ENCODE measurements around the gene TFDP2.
"Not testable (repeated sequence)": the region's sequence is repeated elsewhere in the genome, so short reads cannot be mapped to it uniquely, and the experiment has no call there.

TFDP2 gene

DNA sequence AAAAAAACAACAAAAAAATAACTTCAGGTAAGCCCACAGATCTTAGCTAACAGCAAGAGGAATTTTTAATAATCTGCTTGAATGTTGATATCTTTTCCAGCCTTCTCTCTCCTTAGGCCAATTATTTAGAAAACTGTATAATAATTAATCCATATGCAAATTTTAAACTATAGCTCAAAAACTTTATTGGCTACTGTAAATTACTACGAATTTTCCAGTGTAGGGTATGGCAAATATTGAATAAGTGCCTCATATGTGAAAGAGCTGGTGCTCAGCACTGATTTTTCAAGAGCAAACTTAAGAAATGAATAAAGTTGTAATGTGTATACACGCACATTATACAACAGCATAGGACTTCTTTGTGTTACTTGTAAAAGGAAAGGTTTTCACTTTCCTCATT, 123.0 kb downstream of the TFDP2 start:
- Mint-ChIP-seq H3K4me3 (peak overlapping the region in 1 of 2 donors; percentile 14), H3K27ac (no peak overlapping the region), H3K9me3 (no peaks in the 10 kb centered on the region), H3K27me3 (no peaks in the 10 kb centered on the region), H3K4me1 (peaks cover 32% of the 10 kb centered on the region)
- DNase-seq: no peak
- ATAC-seq: no peak

DNA sequence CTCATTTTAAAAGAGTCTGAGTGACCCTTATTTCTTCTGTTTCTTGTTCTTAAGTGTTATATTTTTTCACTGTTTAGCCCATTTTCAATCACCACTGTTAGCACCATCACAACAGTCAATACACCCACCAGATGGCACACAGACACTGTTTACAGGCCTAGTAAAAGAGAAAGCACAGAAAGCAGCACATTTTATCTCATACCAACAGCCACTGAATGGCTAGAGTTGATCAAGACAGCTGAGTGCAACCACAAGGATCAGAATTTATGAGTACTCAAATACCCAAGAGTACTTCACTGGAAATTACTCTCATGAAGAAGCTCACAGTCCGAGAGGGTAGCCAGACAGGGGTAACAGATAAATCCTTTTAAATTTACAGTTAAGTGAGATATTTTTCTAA, 127.0 kb downstream of the TFDP2 start:
- Mint-ChIP-seq H3K9me3 (no peaks in the 10 kb centered on the region), H3K27ac (peak overlapping the region in 1 of 2 donors; percentile 17), H3K27me3 (no peaks in the 10 kb centered on the region), H3K4me1 (peaks cover 31% of the 10 kb centered on the region), H3K4me3 (no peak overlapping the region)
- DNase-seq (no peak), ATAC-seq (peak; percentile 71)

DNA sequence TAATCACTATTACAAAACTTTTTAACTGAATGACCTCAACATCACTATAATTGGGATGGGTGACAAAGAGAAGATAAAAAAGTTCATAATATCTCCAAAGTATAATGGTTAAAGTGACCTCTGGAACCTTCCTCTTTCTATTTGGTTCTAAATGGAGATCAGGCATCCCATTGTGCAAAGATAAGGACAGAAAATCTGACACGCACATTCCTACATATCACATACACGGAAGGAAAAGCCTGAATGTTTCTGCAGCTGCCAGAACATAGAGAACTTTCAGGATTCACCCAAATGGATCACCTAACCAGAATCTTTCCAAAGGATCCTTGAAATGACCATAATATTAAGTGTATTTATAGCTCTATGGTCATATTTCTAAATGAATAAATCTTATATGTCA, 128.2 kb downstream of the TFDP2 start:
- Mint-ChIP-seq H3K4me3 (no peak overlapping the region), H3K27me3 (no peaks in the 10 kb centered on the region), H3K27ac (no peak overlapping the region)

DNA sequence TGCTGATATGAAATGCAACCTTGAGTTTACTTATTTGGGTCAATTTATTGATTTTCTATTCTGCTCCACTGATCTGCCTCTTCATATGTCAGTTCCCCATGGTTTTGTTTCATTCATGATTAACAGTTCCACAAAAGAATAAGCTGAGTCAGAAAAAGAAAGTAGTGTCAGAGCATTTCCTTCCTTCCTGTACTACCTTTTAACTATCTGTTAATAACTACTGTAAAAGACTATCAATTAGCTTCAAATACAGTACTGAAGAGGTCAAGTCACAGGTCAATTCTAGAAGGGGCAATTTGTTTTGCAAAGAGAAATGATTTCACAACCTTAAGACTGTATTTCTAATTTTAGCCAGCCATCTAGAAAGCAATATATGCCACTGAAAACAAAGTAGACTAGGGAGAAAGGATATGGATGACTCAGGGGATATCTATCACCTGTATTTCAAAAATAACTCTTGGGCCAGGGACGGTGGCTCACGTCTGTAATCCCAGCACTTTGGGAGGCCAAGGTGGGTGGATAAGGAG, 129.5 kb downstream of the TFDP2 start:
- H3K27me3 Mint-ChIP-seq: no peaks in the 10 kb centered on the region
- H3K27ac Mint-ChIP-seq: peak overlapping the region in 1 of 2 donors; percentile 17
- peaks cover 24% of the 10 kb centered on the region for H3K4me1 Mint-ChIP-seq
- ATAC-seq: no peak
- no peak overlapping the region for H3K4me3 Mint-ChIP-seq
- H3K9me3 Mint-ChIP-seq: no peaks in the 10 kb centered on the region
- no peak for DNase-seq

More for the DNA sequence above, 128.2 kb downstream of the TFDP2 start:
- Mint-ChIP-seq H3K4me1 (peaks cover 24% of the 10 kb centered on the region), H3K9me3 (no peaks in the 10 kb centered on the region)
- ATAC-seq (no peak), DNase-seq (no peak)

DNA sequence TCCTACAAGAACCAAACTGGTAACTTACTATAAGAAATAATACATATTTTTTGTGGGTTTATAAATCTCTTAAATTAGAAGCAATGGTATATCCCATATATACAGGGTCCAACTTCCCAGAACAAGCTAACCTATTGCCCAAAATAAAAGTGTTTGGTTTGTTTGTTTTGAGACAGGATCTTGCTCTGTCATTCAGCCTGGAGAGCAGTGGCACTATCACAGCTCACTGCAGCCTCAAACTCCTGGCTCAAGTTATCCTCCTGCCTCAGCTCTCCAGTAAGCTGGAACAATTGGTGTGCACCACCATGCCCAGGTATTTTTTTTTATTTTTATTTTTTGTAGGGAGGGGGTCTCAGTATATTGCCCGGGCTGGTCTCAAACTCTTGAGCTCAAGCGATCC, 135.4 kb downstream of the TFDP2 start:
- no peaks in the 10 kb centered on the region for H3K4me1 Mint-ChIP-seq
- no peaks in the 10 kb centered on the region for H3K27me3 Mint-ChIP-seq
- H3K4me3 Mint-ChIP-seq: no peak overlapping the region
- DNase-seq (no peak), ATAC-seq (no peak)
- H3K9me3 Mint-ChIP-seq: no peaks in the 10 kb centered on the region
- H3K27ac Mint-ChIP-seq: no peak overlapping the region

- ATAC-seq (no peak), DNase-seq (no peak)
- Mint-ChIP-seq H3K4me3 (no peak overlapping the region), H3K4me1 (peaks cover under 1% of the 10 kb centered on the region), H3K27ac (no peak overlapping the region), H3K9me3 (no peaks in the 10 kb centered on the region), H3K27me3 (no peaks in the 10 kb centered on the region)
Observed at GRCh38 chr3:142013326-142013980, 135.9 kb downstream of the TFDP2 start.

GRCh38 chr3:142009029-142009428, 140.3 kb downstream of the TFDP2 start:
- ATAC-seq (no peak), DNase-seq (no peak)
- peaks cover 7% of the 10 kb centered on the region for H3K4me1 Mint-ChIP-seq
- no peaks in the 10 kb centered on the region for H3K27me3 Mint-ChIP-seq
- no peak overlapping the region for H3K27ac Mint-ChIP-seq
- H3K4me3 Mint-ChIP-seq: no peak overlapping the region
- H3K9me3 Mint-ChIP-seq: no peaks in the 10 kb centered on the region

- Mint-ChIP-seq H3K9me3 (no peaks in the 10 kb centered on the region), H3K4me1 (peaks cover 7% of the 10 kb centered on the region), H3K4me3 (no peak overlapping the region), H3K27me3 (no peaks in the 10 kb centered on the region), H3K27ac (no peak overlapping the region)
- ATAC-seq: no peak
- no peak for DNase-seq
Observed at GRCh38 chr3:142007710-142008399, 141.5 kb downstream of the TFDP2 start.

DNA sequence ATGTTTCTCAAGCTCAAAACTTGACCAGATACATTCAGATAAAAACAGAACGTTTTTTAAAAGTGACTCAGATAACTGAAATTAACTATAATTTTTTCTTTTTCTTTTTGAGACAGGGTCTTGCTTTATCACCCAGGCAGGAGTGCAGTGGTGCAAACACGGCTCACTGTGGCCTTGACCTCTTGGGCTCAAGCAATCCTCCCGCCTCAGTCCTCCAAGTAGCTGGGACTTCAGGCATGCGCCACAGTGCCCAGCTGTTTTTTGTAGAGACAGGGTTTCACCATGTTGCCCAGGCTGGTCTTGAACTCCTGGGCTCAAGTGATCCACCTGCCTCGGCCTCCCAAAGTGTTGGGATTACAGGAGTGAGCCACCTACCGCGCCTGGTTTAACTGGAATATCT, 144.4 kb downstream of the TFDP2 start:
- H3K9me3 Mint-ChIP-seq, DNase-seq, ATAC-seq, H3K4me1 Mint-ChIP-seq, H3K4me3 Mint-ChIP-seq, H3K27me3 Mint-ChIP-seq: not testable (repeated sequence)
- peak overlapping the region in 1 of 2 donors; percentile 43 for H3K27ac Mint-ChIP-seq

DNA sequence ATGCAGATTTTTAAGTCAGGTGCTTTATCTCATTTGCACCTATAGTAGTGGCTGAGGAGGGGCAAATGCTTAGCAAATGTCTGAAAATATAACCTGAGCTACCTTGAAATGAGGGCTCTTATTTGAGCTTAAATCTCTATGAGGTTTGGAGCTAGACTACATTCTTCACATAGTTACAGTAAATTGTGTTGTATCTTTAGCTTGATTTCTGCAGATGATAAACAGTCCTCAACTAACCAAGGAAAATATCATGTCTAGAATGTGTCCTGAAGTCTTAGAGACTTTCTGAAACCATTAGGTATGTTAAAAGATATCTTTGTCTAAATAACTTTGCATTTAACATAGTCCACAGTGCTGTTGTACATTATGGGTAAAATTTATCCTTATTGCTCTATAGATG, 145.3 kb downstream of the TFDP2 start:
- Mint-ChIP-seq H3K27ac (no peak overlapping the region), H3K4me1 (peaks cover 7% of the 10 kb centered on the region), H3K4me3 (no peak overlapping the region), H3K9me3 (no peaks in the 10 kb centered on the region), H3K27me3 (no peaks in the 10 kb centered on the region)
- DNase-seq (no peak), ATAC-seq (no peak)

GRCh38 chr3:142003291-142003690, 146.1 kb downstream of the TFDP2 start:
- peaks cover 6% of the 10 kb centered on the region for H3K4me1 Mint-ChIP-seq
- no peaks in the 10 kb centered on the region for H3K9me3 Mint-ChIP-seq
- peak overlapping the region in 1 of 2 donors; percentile 19 for H3K27ac Mint-ChIP-seq
- no peaks in the 10 kb centered on the region for H3K27me3 Mint-ChIP-seq
- no peak overlapping the region for H3K4me3 Mint-ChIP-seq
- DNase-seq: no peak
- ATAC-seq: no peak

DNA sequence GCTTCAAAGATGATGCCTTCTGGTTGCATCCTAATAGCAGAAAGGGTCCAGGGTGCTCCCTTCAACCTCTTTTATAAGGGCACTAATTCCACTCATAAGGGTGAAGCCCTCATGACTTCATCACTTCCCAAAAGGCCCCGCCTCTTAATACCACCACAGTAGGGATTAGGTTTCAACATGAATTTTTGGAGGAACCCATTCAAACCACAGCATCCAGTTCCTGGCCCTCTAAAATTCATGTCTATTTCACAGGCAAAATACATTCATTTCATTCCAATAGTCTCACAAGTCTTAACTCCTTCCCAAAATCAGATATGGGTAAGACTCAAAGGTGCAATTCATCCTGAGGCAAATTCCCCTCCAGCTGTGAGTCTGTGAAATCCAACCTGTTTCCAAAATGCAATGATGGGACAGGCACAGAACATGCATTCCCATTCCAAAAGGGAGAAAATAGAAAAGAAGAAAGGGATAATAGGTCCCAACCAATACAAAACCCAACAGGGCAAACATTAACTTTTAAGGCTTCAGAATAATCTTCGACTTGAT, 148.9 kb downstream of the TFDP2 start:
- no peak for ATAC-seq
- no peak for DNase-seq
- no peaks in the 10 kb centered on the region for H3K4me1 Mint-ChIP-seq
- no peak overlapping the region for H3K4me3 Mint-ChIP-seq
- H3K9me3 Mint-ChIP-seq: no peaks in the 10 kb centered on the region
- no peak overlapping the region for H3K27ac Mint-ChIP-seq
- H3K27me3 Mint-ChIP-seq: no peaks in the 10 kb centered on the region

- H3K27ac Mint-ChIP-seq: no peak overlapping the region
- no peaks in the 10 kb centered on the region for H3K9me3 Mint-ChIP-seq
- no peaks in the 10 kb centered on the region for H3K27me3 Mint-ChIP-seq
- DNase-seq (no peak), ATAC-seq (no peak)
- H3K4me1 Mint-ChIP-seq: no peaks in the 10 kb centered on the region
- H3K4me3 Mint-ChIP-seq: no peak overlapping the region
Observed at GRCh38 chr3:141998669-141999290, 150.6 kb downstream of the TFDP2 start.

DNA sequence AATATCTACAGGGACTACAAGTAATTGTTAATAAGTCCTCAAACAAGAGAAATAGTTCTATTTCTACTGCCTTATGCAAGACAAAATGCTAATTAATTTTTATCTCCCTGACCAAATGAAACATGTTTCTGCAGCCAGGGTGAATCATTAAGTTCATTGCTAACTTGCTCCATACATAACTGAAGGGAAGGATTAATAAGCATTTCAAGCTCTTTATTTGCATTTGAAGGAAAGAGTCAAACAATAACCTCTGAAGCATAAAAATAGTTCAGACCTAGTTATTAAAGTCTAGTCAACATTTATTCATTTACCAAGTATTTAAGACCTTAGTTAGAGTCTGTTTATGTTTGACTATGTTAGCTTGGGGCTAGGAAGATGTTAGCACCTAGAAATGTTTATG, 152.9 kb downstream of the TFDP2 start:
- Mint-ChIP-seq H3K27me3 (no peaks in the 10 kb centered on the region), H3K4me1 (no peaks in the 10 kb centered on the region), H3K4me3 (no peak overlapping the region), H3K27ac (no peak overlapping the region), H3K9me3 (no peaks in the 10 kb centered on the region)
- ATAC-seq (no peak), DNase-seq (no peak)

DNA sequence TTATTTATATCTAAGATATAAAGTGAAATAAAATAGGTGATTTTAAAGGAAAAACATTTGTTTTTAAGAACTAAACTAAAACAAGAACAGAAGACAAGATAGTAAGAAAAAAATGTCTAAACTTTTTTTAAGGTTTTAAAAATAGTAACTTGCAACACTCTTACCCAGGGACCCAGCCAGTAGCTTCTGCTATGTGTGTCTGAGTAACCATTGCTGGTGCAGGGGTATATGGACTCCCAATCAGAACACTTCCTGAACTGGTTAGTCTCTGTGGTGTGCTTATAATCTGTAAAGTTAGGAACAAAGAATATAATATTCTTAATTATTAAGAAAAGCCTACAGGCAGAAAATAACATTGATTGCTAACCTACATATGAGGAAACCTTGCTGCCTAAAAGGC, 154.5 kb downstream of the TFDP2 start:
- no peaks in the 10 kb centered on the region for H3K9me3 Mint-ChIP-seq
- H3K4me1 Mint-ChIP-seq: no peaks in the 10 kb centered on the region
- H3K27me3 Mint-ChIP-seq: no peaks in the 10 kb centered on the region
- no peak overlapping the region for H3K27ac Mint-ChIP-seq
- no peak for DNase-seq
- no peak for ATAC-seq
- H3K4me3 Mint-ChIP-seq: no peak overlapping the region

GRCh38 chr3:141992512-141992911, 156.8 kb downstream of the TFDP2 start:
- ATAC-seq: no peak

More at GRCh38 chr3:141992512-141992911, 156.8 kb downstream of the TFDP2 start:
- H3K27me3 Mint-ChIP-seq: no peaks in the 10 kb centered on the region
- no peaks in the 10 kb centered on the region for H3K9me3 Mint-ChIP-seq
- no peaks in the 10 kb centered on the region for H3K4me1 Mint-ChIP-seq
- H3K4me3 Mint-ChIP-seq: no peak overlapping the region
- DNase-seq: no peak
- no peak overlapping the region for H3K27ac Mint-ChIP-seq
